SK-N-MC (cell line): ENCODE measurements around the gene TMEM219.
"Not testable (repeated sequence)": the region's sequence is repeated elsewhere in the genome, so short reads cannot be mapped to it uniquely, and the experiment has no call there.

Experiments used
- DNase-seq: peaks from one replicate; pipeline ENCODE4 v3.0.0-alpha.2; 2011; ENCODE audit warnings: low read depth, low spot score
- H3K27ac ChIP-seq: fragments of 200-600 bp; sonication (generic); 2 replicates; pipeline ENCODE4 v1.5.1; 2016; ENCODE audit warnings: mixed run types
- H3K36me3 ChIP-seq: fragments of 200-600 bp; sonication (generic); 2 replicates; pipeline ENCODE4 v1.6.1; 2017; ENCODE audit warnings: antibody characterized with exemption, low read length, mixed read lengths; ENCODE audit not compliant: insufficient read depth
- H3K4me3 ChIP-seq: fragments of 200-600 bp; sonication (generic); 2 replicates; pipeline ENCODE4 v1.5.1; 2016
- H3K9ac ChIP-seq: fragments of 200-600 bp; sonication (generic); 2 replicates; pipeline ENCODE4 v1.8.0; 2017; ENCODE audit warnings: mixed run types, mixed read lengths; ENCODE audit not compliant: insufficient read length
- H3K9me3 ChIP-seq: fragments of 200-600 bp; sonication (generic); 2 replicates; pipeline ENCODE4 v1.6.1; 2017; ENCODE audit warnings: low read depth, mild to moderate bottlenecking, antibody characterized with exemption, low read length, moderate library complexity, mixed read lengths
- EZH2 ChIP-seq: fragments of 200-600 bp; sonication (generic); IDR thresholded peaks from one replicate; pipeline ENCODE4 v1.6.1; 2017; ENCODE audit warnings: antibody characterized with exemption
- FOXP2 ChIP-seq: optimal IDR thresholded peaks from 2 replicates; pipeline ENCODE3; 2011; ENCODE audit warnings: mild to moderate bottlenecking, moderate library complexity; ENCODE audit not compliant: insufficient read depth; ENCODE audit errors: extremely low read length, control extremely low read depth
- POLR2AphosphoS5 ChIP-seq: IDR thresholded peaks from 2 replicates; pipeline ENCODE4 v1.6.1; 2012; ENCODE audit warnings: mild to moderate bottlenecking, low read depth, low read length, borderline replicate concordance

TMEM219 gene

DNA sequence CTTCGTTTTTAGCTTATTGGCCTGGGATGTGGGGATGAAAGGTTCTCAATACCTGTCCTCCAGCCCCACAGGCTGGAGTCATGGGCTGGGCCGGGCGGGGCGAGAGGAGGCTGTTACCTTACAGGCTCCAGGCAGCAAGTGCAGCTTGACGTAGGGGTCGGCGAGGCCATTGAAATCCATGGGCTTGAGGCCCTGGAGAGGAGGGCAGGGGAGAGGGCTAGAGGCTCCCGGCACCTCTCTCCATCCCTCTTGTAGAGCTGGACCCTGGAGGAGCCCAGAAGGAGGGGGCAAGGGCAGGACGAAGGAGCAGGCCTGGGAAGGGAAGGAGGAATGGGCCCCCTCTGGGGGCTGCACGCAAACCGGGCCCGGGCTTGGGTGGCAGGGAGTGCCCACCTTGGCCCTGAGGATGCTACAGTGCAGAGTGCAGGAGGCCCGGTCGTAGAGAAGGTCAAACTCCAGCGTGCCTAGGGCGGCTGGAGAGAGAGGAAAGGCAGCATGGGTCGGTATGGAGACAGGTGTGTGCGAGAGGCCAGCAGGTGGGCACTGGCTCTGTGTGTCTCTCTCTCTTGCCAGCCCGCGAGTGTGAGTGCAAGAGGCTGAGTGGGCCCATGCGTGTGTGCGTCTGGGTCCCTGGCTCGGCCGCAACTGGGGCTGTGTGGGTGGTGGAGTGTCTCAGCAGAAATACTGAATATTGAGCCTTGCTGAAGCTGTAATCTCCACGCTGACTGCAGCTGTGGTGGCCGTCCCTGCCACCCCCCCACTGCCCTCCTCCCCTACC lies 47.4 kb downstream of the TMEM219 start:
- Histone ChIP-seq H3K36me3 (peaks cover 3% of the 10 kb centered on the region; the same call in 1 of the 2 replicates), H3K27ac (no peak overlapping the region), H3K9me3 (no peaks in the 10 kb centered on the region), H3K9ac (no peak overlapping the region), H3K4me3 (no peak overlapping the region)
- TF ChIP-seq FOXP2 (no peak), POLR2AphosphoS5 (no peak), EZH2 (no peak)
- DNase-seq, result no peak

DNA sequence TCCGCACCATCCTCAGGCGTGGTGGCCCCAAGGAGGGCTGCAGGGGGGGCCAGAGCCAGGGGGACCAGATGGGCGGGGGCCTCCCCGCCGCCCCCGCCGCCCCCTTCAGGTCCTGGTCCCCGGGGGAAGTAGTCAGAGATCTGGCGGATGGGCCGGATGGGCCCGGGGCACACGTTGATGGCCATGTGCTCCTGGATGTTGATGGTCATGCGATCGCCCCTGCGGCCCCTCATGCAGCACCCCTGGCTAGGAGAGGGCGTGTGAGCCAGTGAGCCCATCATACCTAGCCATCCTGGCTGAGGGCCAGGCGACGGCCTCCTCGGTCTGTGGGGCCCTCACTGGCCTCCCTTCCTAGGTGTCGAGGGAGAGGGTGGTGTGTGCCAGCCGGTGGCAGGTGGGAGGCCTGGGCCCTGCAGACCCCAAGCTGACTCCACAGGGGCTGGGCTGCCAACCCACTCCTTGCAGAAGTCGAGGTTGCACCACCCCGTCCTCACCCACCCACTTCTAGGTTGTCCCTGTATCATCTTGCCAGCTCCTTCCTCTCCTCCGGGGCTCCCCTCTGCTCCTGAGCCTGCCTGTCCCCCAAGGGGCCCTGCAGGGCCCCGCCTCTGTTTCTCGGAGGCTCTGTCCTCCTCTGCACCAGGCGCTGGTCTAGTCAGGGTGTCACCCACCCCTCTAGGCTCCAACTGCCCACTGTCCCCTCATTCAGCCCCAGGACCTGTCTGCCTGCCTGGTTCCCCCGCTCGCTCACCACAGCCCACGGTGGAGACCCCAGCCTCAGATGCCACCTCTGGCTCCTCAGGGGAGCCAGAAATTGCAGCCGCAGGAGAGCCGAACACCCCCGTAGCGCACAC lies 48.3 kb downstream of the TMEM219 start:
- Histone ChIP-seq H3K27ac (no peak overlapping the region), H3K36me3 (peaks cover 3% of the 10 kb centered on the region; the same call in 1 of the 2 replicates), H3K9me3 (no peaks in the 10 kb centered on the region), H3K4me3 (peak overlapping the region; percentile 84), H3K9ac (peak overlapping the region; percentile 65)
- TF ChIP-seq POLR2AphosphoS5 (no peak), EZH2 (no peak), FOXP2 (no peak)
- DNase-seq, result no peak

DNA sequence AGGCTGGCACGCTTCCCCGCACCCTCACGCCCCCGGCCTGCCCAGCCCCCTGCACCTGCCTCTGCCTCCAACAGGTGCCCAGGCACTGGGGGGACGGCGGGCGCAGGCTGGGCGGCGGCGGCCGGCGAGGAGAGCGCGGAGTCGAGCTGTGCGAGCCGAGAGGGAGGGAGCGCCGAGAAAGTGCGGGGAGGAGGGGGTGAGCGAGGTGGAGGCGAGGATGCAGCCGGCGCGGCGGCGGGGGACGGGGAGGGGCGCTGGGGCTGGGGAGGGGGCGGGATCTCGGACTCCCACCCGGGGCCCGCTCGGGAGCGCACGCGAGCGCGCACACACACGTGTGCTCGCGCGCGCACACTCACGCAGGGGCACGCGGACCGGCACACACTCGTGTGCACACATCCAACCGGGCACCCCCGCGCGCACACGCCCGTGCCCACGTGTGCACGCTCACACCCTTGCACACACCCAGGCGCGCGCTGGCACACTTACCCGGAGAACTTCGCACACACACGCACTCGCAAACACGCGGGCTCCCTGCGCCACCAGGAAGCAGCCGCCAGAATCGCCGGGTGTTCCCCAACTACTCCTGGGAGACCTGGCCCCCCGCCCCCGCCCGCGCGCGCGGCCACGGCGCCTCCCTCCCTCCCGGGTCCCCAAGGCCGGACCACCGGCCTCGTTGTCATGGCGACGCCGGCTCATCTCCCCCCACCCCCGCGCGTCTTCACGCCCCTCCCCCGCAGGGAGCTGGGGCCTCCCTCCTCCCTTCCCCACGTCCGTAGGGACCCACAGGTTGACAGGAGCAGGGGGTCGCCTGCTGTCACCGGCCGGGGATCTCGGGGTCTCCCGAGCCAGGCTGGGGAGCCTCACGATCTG lies 49.2 kb downstream of the TMEM219 start, which contains the start of gene DOC2A:
Gene DOC2A, minus strand, starts transcription at position 184 of the 870 bp plus-strand sequence. CDS start 805 bp downstream, outside the sequence.
- no peaks in the 10 kb centered on the region for H3K9me3 ChIP-seq
- DNase-seq, result no peak
- H3K36me3 ChIP-seq, result no peaks in the 10 kb centered on the region; the same call in 1 of the 2 replicates
- H3K27ac ChIP-seq, result no peak within 1 kb of the TSS
- TF ChIP-seq EZH2, result no peak
- peak; percentile 58; the same call in 1 of the 2 replicates for TF ChIP-seq POLR2AphosphoS5
- TF ChIP-seq FOXP2, result no peak
- peak within 1 kb of the TSS; percentile 84 for H3K4me3 ChIP-seq
- H3K9ac ChIP-seq, result peak within 1 kb of the TSS; percentile 65

DNA sequence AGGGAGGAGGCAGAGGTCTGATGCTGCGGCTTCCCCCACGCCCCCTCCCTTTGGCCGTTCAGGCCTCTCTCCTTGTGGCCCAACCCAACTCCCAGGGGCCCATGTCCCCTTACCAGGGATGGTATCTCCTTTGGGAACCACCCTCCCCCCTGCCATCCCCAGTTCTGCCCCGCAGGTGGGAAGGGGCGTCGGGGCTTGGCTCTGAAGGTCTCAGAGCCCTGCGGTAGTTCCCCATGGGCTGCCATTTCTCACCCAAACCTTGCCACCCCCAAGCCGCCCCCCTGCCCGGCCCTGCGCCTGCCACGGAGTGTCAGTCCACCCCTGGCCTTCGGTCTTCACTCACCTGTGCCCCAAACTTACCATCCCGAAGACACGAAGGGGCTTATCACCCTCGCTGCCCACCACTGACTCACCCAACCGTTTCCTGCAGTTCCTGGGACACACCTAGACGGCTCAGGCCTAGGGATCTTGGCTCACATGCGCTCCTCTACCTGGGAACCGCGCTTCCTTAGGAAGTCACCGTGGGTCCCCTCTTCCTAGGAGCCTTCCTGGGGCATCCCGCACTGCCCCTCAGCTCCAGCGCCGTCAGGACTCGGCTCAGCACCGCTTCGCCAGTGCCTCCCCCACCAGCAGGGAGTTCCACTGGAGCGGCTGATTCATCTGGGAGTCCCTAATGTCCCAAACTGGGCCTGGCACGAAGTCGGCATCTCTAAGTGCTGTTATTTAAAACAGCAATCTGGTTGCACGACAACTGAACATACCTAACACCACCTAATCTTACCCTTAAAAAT lies 50.0 kb downstream of the TMEM219 start:
- H3K4me3 ChIP-seq, result peak overlapping the region; percentile 84
- TF ChIP-seq POLR2AphosphoS5 (no peak), EZH2 (no peak)
- DNase-seq, result no peak
- no peaks in the 10 kb centered on the region for H3K36me3 ChIP-seq
- no peak overlapping the region for H3K27ac ChIP-seq
- no peaks in the 10 kb centered on the region for H3K9me3 ChIP-seq
- H3K9ac ChIP-seq, result no peak overlapping the region

DNA sequence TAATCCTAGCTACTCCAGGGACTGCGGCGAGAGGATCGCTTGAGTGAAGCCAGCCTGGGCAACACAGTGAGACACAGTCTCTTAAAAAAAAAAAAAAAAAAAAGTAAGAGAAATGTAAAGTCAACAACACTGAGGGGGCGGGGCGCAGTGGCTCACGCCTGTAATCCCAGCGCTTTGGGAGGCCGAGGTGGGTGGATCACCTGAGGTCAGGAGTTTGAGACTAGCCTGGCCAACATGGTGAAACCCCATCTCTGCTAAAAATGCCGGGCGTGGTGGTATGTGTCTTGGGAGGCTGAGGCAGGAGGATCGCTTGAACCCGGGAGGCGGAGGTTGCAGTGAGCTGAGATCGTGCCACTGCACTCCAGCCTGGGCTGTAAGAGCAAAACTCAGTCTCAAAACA lies 50.7 kb downstream of the TMEM219 start:
- not testable (repeated sequence) for H3K4me3 ChIP-seq, H3K9ac ChIP-seq, DNase-seq, H3K27ac ChIP-seq, H3K36me3 ChIP-seq, H3K9me3 ChIP-seq

DNA sequence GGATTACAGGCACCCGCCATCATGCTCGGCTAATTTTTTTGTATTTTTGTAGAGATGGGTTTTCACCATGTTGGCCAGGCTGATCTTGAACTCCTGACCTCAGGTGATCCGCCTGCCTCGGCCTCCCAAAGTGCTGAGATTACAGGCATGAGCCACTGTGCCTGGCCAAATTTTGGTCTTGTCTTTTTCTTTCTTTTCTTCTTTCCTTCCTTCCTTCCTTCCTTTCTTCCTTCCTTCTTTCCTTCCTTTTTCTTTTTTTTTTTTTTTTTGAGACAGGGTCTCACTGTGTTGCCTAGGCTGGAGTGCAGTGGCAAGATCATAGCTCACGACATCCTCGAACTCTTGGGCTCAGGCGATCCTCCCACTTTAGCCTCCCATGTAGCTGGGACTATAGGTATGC lies 53.6 kb downstream of the TMEM219 start:
- DNase-seq, H3K9ac ChIP-seq, H3K27ac ChIP-seq: not testable (repeated sequence)

DNA sequence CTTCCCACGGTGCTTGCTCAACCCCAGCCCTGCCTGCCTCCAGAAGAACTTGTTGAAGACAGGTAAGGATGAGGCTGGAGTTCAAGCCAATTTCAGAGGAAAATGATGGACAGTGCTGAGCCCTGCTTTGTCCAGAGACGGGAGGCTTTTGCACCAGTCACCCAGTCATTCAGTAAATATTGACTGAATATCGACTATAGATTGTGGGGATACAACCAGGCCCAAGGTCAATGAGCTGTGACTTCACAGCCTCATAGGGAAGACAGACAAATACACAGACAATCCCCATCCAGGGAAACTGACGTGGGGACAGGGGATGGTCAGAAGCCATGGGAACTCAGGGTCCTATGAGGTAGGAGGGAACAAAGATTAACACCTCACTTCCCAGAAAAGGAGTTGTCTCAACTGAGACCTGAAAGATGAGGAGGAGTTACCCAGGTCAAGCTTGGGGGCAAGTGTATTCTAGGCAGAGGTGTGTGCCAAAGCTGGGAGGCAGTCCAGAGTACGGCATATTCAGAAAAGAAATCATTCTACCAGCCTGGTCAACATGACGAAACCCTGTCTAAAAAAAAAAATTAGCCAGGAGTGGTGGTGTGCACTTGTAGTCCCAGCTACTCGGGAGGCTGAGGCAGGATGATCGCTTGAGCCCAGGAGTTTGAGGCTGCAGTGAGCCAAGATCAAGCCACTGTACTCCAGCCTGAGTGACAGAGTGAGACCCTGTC lies 54.8 kb downstream of the TMEM219 start:
- no peak for DNase-seq
- TF ChIP-seq POLR2AphosphoS5 (no peak), FOXP2 (no peak), EZH2 (no peak)
- Histone ChIP-seq H3K36me3 (no peaks in the 10 kb centered on the region), H3K27ac (no peak overlapping the region), H3K9ac (no peak overlapping the region), H3K9me3 (no peaks in the 10 kb centered on the region), H3K4me3 (no peak overlapping the region)

More for the DNA sequence above, 53.6 kb downstream of the TMEM219 start:
- H3K36me3 ChIP-seq, H3K9me3 ChIP-seq, H3K4me3 ChIP-seq: not testable (repeated sequence)
